Choroid plexus epithelial cell (primary cell): Measurements from ENCODE around the gene CLEC5A.

ENCODE experiments used
- DNase-seq: peaks from one replicate; pipeline ENCODE4 v3.0.0-alpha.2; 2010; ENCODE audit warnings: low read depth
- H3K4me3 ChIP-seq: 2 replicates; pipeline ENCODE4 v1.5.1; 2011; ENCODE audit warnings: low read depth, mild to moderate bottlenecking, control low read depth, low read length, moderate library complexity
- CTCF ChIP-seq: conservative IDR thresholded peaks from 2 replicates; pipeline ENCODE4 v1.5.1; 2011; ENCODE audit warnings: low read depth, mild to moderate bottlenecking, control low read depth, inconsistent platforms, low read length, moderate library complexity

Gene CLEC5A

DNA sequence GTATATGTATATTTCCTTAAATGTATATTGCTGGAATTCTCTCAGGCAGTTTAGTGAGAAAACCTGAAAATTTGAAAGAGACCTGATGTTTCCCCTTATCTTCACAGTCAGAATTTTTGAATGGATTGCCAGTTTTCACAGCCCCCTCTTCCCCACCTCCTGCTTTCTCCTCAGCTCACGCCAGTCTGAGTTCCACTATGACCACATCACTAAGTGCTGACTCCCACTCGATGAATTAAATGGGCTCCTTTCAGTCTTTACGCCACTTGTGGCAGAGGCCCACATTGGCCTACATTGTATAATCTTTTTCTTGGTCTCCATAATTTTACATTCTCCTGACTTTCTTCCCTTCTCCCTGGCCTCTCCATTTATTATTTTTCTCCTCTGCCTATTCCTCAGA is 3.1 kb upstream of the CLEC5A start:
- DNase-seq = no peak
- no peak for TF ChIP-seq CTCF
- no peak overlapping the region for H3K4me3 ChIP-seq

GRCh38 chr7:141949451-141949850 is 2.7 kb upstream of the CLEC5A start:
- no peak for DNase-seq
- TF ChIP-seq CTCF = no peak
- H3K4me3 ChIP-seq = no peak overlapping the region

DNA sequence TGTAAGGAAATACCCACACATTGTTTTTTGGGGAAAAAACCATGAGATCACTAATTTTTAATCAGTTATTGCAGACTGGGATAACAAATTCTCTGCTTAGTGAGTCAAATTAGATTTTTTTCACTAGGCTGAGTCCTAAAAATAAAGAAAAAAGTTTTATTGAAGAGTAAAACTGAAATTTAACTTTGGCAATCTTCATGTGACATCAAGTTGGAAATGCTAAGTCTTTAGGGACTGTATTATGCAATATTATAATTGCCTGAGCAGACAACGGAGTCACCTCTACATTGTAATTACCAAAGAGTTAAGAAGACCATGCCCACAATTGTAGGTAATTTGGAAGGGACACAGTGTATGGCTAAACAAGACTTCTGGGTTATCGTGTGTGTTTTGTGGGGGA is 2.2 kb upstream of the CLEC5A start:
- H3K4me3 ChIP-seq = no peak overlapping the region
- no peak for TF ChIP-seq CTCF
- no peak for DNase-seq

DNA sequence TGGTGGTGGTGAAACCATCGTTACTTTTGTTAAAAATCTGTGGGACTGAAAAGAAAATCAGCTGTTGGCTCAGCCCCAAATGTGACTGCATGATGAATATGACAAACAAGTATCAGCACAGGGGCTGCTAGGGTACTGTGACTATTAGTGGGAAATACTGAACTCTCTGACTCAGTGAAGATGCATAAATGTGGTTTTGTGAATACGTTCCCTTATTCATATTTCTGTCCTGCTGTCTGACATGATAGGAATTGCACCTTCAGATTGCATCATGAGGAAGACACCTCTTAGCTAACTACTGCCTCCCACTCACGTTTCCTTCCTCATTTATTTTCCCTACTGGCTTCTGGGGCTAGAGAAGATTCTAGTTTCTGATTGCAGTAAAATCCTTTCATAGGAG is 1.4 kb downstream of the CLEC5A start:
- TF ChIP-seq CTCF = no peak
- DNase-seq = peak; percentile 39
- H3K4me3 ChIP-seq = no peak overlapping the region

DNA sequence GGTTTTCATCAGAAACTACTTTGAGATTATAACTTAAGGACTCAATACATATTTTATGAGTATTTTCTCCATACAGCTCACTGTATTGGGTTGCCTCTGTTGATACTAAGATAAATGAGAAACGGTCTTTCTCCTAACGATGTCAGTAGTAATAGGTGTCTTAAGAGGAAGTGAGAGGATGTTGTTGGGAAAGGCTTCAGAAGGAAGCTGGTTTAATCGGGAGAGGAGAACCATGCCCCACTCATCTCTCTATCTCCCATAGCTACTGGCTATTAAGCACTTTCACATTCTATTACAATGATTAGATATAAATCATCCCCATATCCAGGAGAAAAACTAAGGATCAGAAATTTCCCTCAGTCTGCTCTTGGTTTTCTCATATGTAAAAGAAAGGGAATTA is 2.0 kb downstream of the CLEC5A start:
- H3K4me3 ChIP-seq = no peak overlapping the region
- no peak for DNase-seq
- no peak for TF ChIP-seq CTCF

DNA sequence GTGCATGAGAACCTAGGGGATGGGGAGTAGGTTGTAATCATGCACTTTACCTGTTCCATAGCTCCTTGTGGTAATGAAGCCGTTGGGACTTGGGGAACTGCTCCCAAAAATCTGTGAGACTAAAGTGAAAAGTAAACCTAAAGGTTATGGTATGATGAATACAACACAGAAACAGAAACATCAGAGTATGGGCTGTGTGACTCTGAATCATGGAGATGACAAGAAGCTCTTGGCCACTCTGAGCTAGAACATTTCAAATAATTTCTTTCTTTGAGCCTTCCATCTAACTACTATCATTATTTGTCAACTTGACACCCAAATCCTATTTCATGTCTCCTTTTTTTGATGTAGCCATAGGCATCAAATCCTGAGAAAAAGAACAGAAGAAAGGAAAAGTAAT is 2.9 kb downstream of the CLEC5A start:
- no peak overlapping the region for H3K4me3 ChIP-seq
- TF ChIP-seq CTCF = no peak
- no peak for DNase-seq

GRCh38 chr7:141941075-141941474 is 5.7 kb downstream of the CLEC5A start:
- no peak overlapping the region for H3K4me3 ChIP-seq
- DNase-seq = no peak
- no peak for TF ChIP-seq CTCF
